Keratinocyte (primary cell): ENCODE results near the gene C17orf58. TPM values are rescaled to one million over a fixed set of nuclear protein-coding genes. Genes with fewer than 3 reads are reported as not detected.

Source experiments
- DNase-seq: peaks from one replicate; pipeline ENCODE4 v3.0.0-alpha.2; 2011; ENCODE audit warnings: low read depth, missing footprints, low spot score
- FAIRE-seq: peaks from 2 replicates; lab custom pipeline; 2011; peaks lifted over from hg19 to GRCh38; lab: Jason Lieb, UNC
- H2AFZ ChIP-seq: 2 replicates; pipeline ENCODE4 v1.6.0; 2012; ENCODE audit warnings: low read length, control low read depth, inconsistent platforms; ENCODE audit not compliant: control insufficient read depth
- H3K27ac ChIP-seq: 2 replicates; pipeline ENCODE4 v1.5.1; 2011; ENCODE audit warnings: low read length; ENCODE audit not compliant: control insufficient read depth, insufficient read depth
- H3K27me3 ChIP-seq: 3 replicates; pipeline ENCODE4 v1.6.0; 2011; ENCODE audit warnings: low read length; ENCODE audit not compliant: control insufficient read depth, insufficient read depth; ENCODE audit errors: extremely low read depth
- H3K36me3 ChIP-seq, 2 experiments: 2 replicates in 1 of 2; 3 replicates in 1 of 2; pipeline ENCODE4 v1.5.1; 2011; ENCODE audit warnings: low read length in 2 of 2, mild to moderate bottlenecking in 1 of 2; ENCODE audit not compliant: control insufficient read depth in 2 of 2, insufficient read depth in 2 of 2; ENCODE audit errors: extremely low read depth in 1 of 2
- H3K4me1 ChIP-seq: 3 replicates; pipeline ENCODE4 v1.5.1; 2011; ENCODE audit warnings: low read length; ENCODE audit not compliant: control insufficient read depth, insufficient read depth; ENCODE audit errors: extremely low read depth
- H3K4me2 ChIP-seq: 3 replicates; pipeline ENCODE4 v1.6.0; 2011; ENCODE audit warnings: low read depth, low read length; ENCODE audit not compliant: control insufficient read depth, insufficient read depth; ENCODE audit errors: extremely low read depth
- H3K4me3 ChIP-seq, 3 experiments: fragments of 200-600 bp in 1 of 3; sonication (generic) in 1 of 3; 2 replicates in 2 of 3; 3 replicates in 1 of 3; pipeline ENCODE4 v1.5.1; 2011 to 2016; ENCODE audit warnings: low read length in 3 of 3, mild to moderate bottlenecking in 3 of 3, control low read depth in 2 of 3, inconsistent platforms in 1 of 3, low read depth in 1 of 3, mixed read lengths in 1 of 3, mixed run types in 1 of 3, moderate library complexity in 1 of 3; ENCODE audit not compliant: control insufficient read depth in 2 of 3, insufficient read depth in 2 of 3; ENCODE audit errors: extremely low read depth in 1 of 3
- H3K79me2 ChIP-seq: 2 replicates; pipeline ENCODE4 v1.6.0; 2012; ENCODE audit warnings: low read length; ENCODE audit not compliant: control insufficient read depth, insufficient read depth
- H3K9ac ChIP-seq: 3 replicates; pipeline ENCODE4 v1.6.0; 2011; ENCODE audit warnings: low read length; ENCODE audit not compliant: control insufficient read depth, insufficient read depth; ENCODE audit errors: extremely low read depth
- H3K9me1 ChIP-seq: 3 replicates; pipeline ENCODE4 v1.6.0; 2011; ENCODE audit warnings: low read length; ENCODE audit not compliant: control insufficient read depth, insufficient read depth; ENCODE audit errors: extremely low read depth
- H3K9me3 ChIP-seq: 2 replicates; pipeline ENCODE4 v1.5.1; 2012; ENCODE audit warnings: low read depth, low read length; ENCODE audit not compliant: control insufficient read depth
- H4K20me1 ChIP-seq: 3 replicates; pipeline ENCODE4 v1.6.0; 2011; ENCODE audit warnings: low read length; ENCODE audit not compliant: control insufficient read depth, insufficient read depth; ENCODE audit errors: extremely low read depth
- CTCF ChIP-seq, 3 experiments: IDR thresholded peaks in 1 of 3; conservative IDR thresholded peaks in 1 of 3; optimal IDR thresholded peaks in 1 of 3; 2 replicates in 2 of 3; 3 replicates in 1 of 3; pipeline versions ENCODE3 to v1.5.1; 2011; ENCODE audit warnings: low read length in 3 of 3, mild to moderate bottlenecking in 3 of 3, moderate library complexity in 2 of 3, control low read depth in 1 of 3, inconsistent platforms in 1 of 3; ENCODE audit not compliant: insufficient read depth in 2 of 3; ENCODE audit errors: extremely low read depth in 1 of 3
- EZH2 ChIP-seq: IDR thresholded peaks from one replicate; pipeline ENCODE4 v1.6.1; 2012; ENCODE audit warnings: inconsistent platforms, mild to moderate bottlenecking, low read length, moderate library complexity
- dilution Hi-C: fragments of 300-500 bp; cut with MboI; formaldehyde crosslinking; loops from one replicate; pipeline ENCODE4 v1.7.0; 2020; ENCODE audit warnings: low sequenced_read_pairs; ENCODE audit not compliant: extremely low pct_ligation_motif_present
- polyA plus RNA-seq, 5 experiments: library from polyadenylated mRNA; depleted of rRNA in 3 of 5; stranded (reverse) in 3 of 5; stranded (forward) in 1 of 5; unstranded in 1 of 5; fragments of >200 nt; gene quantifications; 1 replicate in 1 of 5; 2 replicates in 3 of 5; 3 replicates in 1 of 5; pipeline versions ENCODE4 v1.2.1 to v1.2.3, GENCODE V29; 2011 to 2012; ENCODE audit warnings: missing spikeins in 2 of 5, low read depth in 1 of 5, low replicate concordance in 1 of 5

The C17orf58 gene
- polyA plus RNA-seq, 1 donor (not counting 4 experiments of a cell fraction or from before 2014, with no cell fraction given): 6.1 TPM

DNA sequence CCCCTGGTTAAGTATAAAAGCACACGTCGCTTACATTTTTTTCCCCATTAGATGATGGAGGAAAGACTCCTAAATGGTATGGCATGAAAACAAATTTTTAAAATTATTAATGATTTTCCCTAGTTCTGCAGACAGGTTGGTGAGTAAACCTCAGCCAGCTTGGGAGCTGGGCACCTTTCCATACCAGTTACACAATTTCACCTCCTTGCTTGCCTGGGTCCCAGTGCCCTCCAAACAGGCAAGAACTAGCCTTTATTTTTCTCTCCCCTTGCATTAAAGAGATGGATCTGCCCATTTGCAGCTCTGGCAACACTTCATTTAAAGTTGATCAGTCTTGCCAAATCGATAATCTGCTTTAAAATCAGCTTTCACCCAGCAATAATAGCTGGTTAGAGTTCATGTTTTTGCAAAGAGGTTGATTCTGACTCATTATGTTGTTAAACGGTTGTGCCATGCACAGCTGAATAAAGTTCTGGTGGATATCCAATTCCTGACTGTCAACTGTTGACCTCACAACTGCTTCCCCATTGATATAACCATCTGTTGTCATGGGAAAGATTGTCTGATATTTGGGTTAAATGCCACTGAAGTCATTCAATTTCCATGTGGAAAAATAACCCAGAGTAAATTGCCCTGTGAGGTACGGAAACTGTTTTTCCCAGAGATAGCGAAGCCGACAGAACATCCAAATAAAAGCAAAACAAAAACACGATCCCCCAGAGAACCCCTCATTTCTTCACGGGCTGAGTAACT lies 1.3 kb downstream of the C17orf58 start:
- no peaks in the 10 kb centered on the region for H3K9me1 ChIP-seq
- H3K4me2 ChIP-seq: peak overlapping the region; percentile 89
- H4K20me1 ChIP-seq: no peaks in the 10 kb centered on the region
- peaks cover 31% of the 10 kb centered on the region for H3K4me1 ChIP-seq
- dilution Hi-C loops: no loop called here
- no peaks in the 10 kb centered on the region for H3K36me3 ChIP-seq
- no peak for DNase-seq
- H3K27me3 ChIP-seq: no peaks in the 10 kb centered on the region
- H3K9ac ChIP-seq: peak overlapping the region; percentile 56
- peak overlapping the region; percentile 20 to 73 (median 73) for H3K4me3 ChIP-seq
- H3K79me2 ChIP-seq: no peaks in the 10 kb centered on the region
- no peaks in the 10 kb centered on the region for H3K9me3 ChIP-seq
- no peak overlapping the region for H2AFZ ChIP-seq
- TF ChIP-seq CTCF (optimal IDR thresholded peaks at IDR 0.05 in 1 of 3, IDR thresholded peaks at IDR 0.05 in 1 of 3, conservative IDR thresholded peaks at IDR 0.05 in 1 of 3; ENCODE audit: extremely low read depth in 1 of 3, insufficient read depth in 2 of 3, low read length in 3 of 3): no peak
- no peak for TF ChIP-seq EZH2
- FAIRE-seq: peak; percentile 32
- H3K27ac ChIP-seq: peak overlapping the region; percentile 3

- no peaks in the 10 kb centered on the region for H3K27me3 ChIP-seq
- H2AFZ ChIP-seq: peak overlapping the region; percentile 75
- peak overlapping the region; percentile 89 for H3K4me2 ChIP-seq
- no peaks in the 10 kb centered on the region for H3K9me3 ChIP-seq
- TF ChIP-seq CTCF (optimal IDR thresholded peaks at IDR 0.05 in 1 of 3, IDR thresholded peaks at IDR 0.05 in 1 of 3, conservative IDR thresholded peaks at IDR 0.05 in 1 of 3; ENCODE audit: extremely low read depth in 1 of 3, insufficient read depth in 2 of 3, low read length in 3 of 3): no peak
- no peak for TF ChIP-seq EZH2
- H3K27ac ChIP-seq: peak overlapping the region; percentile 63
- no peaks in the 10 kb centered on the region for H3K79me2 ChIP-seq
- H3K9ac ChIP-seq: peak overlapping the region; percentile 75
- H3K4me1 ChIP-seq: peaks cover 24% of the 10 kb centered on the region
- dilution Hi-C loops: no loop called here
- no peaks in the 10 kb centered on the region for H3K9me1 ChIP-seq
- DNase-seq (no peak), FAIRE-seq (no peak)
- no peaks in the 10 kb centered on the region for H4K20me1 ChIP-seq
- H3K36me3 ChIP-seq: no peaks in the 10 kb centered on the region
- H3K4me3 ChIP-seq: peak overlapping the region; percentile 61 to 81 (median 69)
These were observed 2.3 kb downstream of the C17orf58 start for GRCh38 chr17:67993998-67994361.
